DND-41 (cell line): ENCODE measurements around the gene RORC.

ENCODE experiments used
- EZH2 ChIP-seq: IDR thresholded peaks from 3 replicates; pipeline ENCODE4 v1.6.1; 2012; ENCODE audit warnings: borderline replicate concordance, low read depth, mild to moderate bottlenecking, moderate library complexity, low read length, inconsistent platforms; ENCODE audit not compliant: severe bottlenecking
- TF ChIP-seq, protein P1 (sequence below): IDR thresholded peaks from 2 replicates; pipeline ENCODE4 v1.5.1; 2012; ENCODE audit warnings: borderline replicate concordance, low read length, moderate library complexity, mild to moderate bottlenecking; ENCODE audit not compliant: poor library complexity, severe bottlenecking; ENCODE audit errors: extremely low read depth

DNA sequence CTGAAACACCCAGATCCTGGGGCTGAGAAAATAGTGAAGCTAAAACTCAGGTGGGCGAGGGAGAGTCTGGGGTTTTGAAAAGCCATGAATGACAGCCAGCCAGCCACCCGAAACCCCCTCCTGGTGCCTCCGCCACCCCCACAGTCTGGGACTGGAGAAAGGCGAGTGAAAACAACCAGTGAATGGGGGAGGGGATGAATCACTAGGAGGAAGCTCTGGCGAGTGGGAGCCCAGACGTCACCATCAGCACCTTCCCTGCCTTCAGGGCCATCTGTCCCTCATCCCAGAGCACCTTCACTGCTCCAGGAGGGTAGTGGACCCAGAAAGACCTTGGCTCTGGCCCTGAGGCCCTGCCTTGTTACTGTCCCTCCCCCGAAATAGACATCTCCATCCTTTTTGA lies 9.2 kb downstream of the RORC start:
- TF ChIP-seq, protein P1, sequence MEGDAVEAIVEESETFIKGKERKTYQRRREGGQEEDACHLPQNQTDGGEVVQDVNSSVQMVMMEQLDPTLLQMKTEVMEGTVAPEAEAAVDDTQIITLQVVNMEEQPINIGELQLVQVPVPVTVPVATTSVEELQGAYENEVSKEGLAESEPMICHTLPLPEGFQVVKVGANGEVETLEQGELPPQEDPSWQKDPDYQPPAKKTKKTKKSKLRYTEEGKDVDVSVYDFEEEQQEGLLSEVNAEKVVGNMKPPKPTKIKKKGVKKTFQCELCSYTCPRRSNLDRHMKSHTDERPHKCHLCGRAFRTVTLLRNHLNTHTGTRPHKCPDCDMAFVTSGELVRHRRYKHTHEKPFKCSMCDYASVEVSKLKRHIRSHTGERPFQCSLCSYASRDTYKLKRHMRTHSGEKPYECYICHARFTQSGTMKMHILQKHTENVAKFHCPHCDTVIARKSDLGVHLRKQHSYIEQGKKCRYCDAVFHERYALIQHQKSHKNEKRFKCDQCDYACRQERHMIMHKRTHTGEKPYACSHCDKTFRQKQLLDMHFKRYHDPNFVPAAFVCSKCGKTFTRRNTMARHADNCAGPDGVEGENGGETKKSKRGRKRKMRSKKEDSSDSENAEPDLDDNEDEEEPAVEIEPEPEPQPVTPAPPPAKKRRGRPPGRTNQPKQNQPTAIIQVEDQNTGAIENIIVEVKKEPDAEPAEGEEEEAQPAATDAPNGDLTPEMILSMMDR = no peak
- no peak for TF ChIP-seq EZH2
